Astrocyte of the spinal cord (primary cell): ENCODE measurements around the gene RABL3.
"Not testable (repeated sequence)": the region's sequence is repeated elsewhere in the genome, so short reads cannot be mapped to it uniquely, and the experiment has no call there.

ENCODE experiments used
- DNase-seq: peaks from one replicate; pipeline ENCODE4 v3.0.0; 2011; ENCODE audit warnings: low read depth, low spot score
- H3K4me3 ChIP-seq: 2 replicates; pipeline ENCODE4 v1.5.1; 2011; ENCODE audit warnings: low read depth, mild to moderate bottlenecking, low read length, moderate library complexity
- in situ Hi-C: cut with HindIII; loops from 2 replicates; pipeline ENCODE4 v1.10.0; 2017; ENCODE audit warnings: low sequenced_read_pairs
- TF ChIP-seq, protein P1 (sequence below): IDR thresholded peaks from 2 replicates; pipeline ENCODE4 v1.5.1; 2012; ENCODE audit warnings: low read depth, mild to moderate bottlenecking, low read length, inconsistent platforms

RABL3 gene

DNA sequence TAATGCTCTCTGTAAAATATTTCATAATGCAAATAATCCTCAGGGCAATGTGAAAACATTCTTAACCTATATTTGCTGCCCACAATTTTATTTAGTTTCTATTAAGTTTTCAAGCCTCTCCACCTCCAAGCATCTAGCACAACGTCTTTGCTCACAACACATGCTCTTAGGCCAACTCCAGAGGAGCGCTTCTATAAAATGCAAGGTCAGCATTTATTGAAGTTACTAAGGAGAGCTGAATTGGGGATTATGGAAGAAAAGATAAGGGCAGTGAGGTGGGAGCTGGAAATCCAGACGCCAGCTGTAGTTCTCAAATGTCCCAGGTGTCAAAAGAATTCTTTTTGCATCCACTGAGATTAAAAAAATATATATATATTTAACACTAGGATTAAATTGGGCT is 996 bp downstream of the RABL3 start:
- TF ChIP-seq, protein P1, sequence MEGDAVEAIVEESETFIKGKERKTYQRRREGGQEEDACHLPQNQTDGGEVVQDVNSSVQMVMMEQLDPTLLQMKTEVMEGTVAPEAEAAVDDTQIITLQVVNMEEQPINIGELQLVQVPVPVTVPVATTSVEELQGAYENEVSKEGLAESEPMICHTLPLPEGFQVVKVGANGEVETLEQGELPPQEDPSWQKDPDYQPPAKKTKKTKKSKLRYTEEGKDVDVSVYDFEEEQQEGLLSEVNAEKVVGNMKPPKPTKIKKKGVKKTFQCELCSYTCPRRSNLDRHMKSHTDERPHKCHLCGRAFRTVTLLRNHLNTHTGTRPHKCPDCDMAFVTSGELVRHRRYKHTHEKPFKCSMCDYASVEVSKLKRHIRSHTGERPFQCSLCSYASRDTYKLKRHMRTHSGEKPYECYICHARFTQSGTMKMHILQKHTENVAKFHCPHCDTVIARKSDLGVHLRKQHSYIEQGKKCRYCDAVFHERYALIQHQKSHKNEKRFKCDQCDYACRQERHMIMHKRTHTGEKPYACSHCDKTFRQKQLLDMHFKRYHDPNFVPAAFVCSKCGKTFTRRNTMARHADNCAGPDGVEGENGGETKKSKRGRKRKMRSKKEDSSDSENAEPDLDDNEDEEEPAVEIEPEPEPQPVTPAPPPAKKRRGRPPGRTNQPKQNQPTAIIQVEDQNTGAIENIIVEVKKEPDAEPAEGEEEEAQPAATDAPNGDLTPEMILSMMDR: no peak
- peak overlapping the region; percentile 93 for H3K4me3 ChIP-seq
- in situ Hi-C loops: no loop called here
- no peak for DNase-seq

DNA sequence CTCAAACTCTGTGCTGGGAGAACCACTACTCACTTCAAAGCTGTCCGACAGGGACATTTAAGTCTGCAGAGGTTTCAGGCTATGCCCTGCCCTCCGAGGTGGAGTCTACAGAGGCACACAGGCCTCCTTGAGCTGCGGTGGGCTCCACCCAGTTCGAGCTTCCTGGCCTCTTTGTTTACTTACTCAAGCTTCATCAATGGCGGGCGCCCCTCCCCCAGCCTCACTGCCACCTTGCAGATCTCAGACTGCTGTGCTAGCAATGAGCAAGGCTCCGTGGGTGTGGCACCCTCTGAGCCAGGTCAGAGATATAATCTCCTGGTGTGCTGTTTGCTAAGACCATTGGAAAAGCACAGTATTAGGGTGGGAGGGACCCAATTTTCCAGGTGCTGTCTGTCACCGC is 4.3 kb downstream of the RABL3 start:
- DNase-seq, in situ Hi-C loops, H3K4me3 ChIP-seq: not testable (repeated sequence)

DNA sequence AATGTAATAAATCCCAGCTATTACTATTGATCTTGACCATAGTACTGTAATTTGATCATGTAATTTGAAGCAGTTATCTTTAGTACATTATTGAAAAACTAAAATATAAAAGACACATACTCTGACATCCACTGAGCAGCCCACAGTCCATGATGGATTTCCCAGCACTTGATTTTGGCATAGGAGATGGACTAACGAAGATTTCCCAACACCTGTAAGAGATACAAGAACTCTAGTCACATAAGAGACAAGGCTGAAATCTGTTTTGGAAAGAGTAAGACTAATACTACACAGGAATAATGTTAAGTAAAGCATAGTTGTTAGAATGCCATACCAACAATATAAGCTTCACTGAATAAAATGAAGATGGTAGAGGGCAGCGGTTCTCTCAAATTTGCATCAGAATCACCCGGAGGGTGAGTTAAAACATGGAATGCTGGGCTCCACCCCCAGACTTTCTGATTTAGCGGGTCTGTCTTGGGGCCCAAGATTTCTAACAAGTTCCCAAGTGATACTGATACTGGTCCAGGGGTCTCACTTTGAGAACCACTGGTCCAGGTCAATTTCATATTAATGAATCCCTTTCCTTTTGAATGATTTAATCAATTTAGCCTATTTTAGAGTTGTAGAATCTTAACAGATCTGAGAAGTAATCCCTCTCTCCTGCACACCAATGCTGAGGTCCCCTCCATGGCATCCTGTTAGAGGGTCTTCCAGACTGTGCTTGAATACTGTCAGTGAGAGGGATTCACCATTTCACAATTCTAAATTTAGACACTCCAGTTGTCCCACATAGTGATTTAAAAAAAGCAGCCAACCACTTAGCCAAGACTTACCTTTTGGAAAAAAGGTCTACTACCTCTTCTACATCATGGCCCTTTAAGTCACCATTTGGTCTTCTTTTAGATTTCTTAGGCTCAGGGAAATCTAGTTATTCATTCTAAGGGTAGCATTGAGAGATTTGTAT is 11.5 kb downstream of the RABL3 start:
- TF ChIP-seq, protein P1: no peak
- no peak overlapping the region for H3K4me3 ChIP-seq
- DNase-seq: no peak
- in situ Hi-C loops: no loop called here

DNA sequence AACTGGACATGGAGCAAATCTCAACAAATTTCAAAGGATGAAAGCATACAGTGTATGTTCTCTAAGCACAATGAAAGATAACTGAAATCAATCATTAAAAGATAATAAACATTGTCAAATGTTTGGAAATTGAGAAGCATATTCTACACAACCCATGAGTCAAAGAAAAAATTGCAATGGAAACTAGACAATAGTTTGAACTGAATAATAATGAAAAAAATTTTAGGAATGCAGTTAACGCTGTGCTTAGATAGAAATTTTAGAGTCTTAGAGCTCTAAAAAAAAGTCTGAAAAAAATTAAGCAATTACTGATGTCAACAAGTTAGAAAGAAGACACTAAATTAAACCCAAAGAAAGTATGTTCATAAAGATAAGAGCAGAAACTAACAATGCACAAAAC is 15.5 kb downstream of the RABL3 start:
- no peak for DNase-seq
- H3K4me3 ChIP-seq: no peak overlapping the region
- in situ Hi-C loops: no loop called here
- TF ChIP-seq, protein P1: no peak

DNA sequence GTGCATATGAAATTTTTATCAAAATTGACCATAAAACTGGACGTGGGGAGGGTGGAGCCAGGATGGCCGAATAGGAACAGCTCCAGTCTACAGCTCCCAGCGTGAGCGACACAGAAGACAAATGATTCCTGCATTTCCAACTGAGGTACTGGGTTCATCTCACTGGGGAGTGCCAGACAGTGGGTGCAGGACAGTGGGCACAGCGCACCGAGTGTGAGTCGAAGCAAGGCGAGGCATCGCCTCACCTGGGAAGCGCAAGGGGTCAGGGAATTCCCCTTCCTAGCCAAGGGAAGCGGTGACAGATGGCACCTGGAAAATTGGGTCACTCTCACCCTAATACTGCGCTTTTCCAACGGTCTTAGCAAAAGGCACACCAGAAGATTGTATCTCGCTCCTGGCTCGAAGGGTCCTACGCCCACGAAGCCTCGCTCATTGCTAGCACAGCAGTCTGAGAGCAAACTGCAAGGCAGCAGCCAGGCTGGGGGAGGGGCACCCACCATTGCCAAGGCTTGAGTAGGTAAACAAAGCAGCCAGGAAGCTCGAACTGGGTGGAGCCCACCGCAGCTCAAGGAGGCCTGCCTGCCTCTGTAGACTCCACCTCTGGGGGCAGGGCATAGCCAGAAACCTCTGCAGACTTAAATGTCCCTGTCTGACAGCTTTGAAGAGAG is 23.0 kb downstream of the RABL3 start:
- in situ Hi-C loops, DNase-seq: not testable (repeated sequence)
- H3K4me3 ChIP-seq: peak overlapping the region; percentile 7

DNA sequence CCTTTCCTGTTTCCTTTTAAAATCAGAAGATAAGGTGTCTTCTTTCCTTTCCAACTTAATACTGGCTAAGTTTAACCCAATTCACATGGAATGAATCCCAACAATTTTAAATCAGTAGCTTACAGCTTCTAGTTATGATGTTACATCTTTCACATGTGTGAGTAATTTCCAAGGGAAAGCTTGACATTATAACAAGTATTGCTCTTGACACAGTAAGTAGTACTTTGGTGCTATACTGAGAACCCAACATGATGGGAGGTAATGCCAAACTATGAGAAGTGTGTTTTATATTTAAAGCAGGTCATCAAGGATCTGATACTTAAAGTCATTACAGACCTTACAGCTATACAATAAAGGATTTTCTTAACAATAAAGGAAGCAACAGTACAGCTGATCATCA is 29.1 kb downstream of the RABL3 start:
- no peak overlapping the region for H3K4me3 ChIP-seq
- TF ChIP-seq, protein P1: no peak
- DNase-seq: no peak
- in situ Hi-C loops: no loop called here

DNA sequence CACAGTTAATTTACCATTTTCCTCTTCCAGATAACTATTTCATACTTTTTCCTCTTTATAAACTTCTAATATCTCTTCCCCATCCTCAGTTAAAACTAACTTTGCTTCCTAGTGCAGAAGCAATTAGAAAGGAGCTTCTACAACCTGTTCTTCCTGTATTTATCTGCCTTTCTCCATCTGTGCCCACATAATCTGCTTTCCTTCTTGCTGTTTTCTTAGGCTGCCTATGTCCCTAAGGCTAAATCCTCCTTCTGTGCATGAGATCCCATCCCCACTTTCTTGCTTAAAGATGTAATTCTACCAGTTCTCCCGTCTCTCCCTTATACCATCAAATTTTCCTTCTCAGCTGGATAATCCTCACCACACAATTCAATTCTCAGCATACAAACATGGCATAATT is 31.9 kb downstream of the RABL3 start:
- TF ChIP-seq, protein P1: no peak

More for the DNA sequence above, 31.9 kb downstream of the RABL3 start:
- in situ Hi-C loops: no loop called here
- no peak for DNase-seq
- H3K4me3 ChIP-seq: no peak overlapping the region
